KMS-11 (cell line): ENCODE data around the gene UCHL1.

Source experiments
- H2AFZ ChIP-seq: fragments of 200-600 bp; sonication (generic); 2 replicates; pipeline ENCODE4 v1.6.1; 2016; ENCODE audit warnings: antibody characterized with exemption, mixed run types, low read depth
- H3K27ac ChIP-seq: fragments of 200-600 bp; sonication (generic); 2 replicates; pipeline ENCODE4 v1.6.1; 2016; ENCODE audit warnings: mild to moderate bottlenecking, mixed run types
- H3K27me3 ChIP-seq: fragments of 200-600 bp; sonication (generic); 2 replicates; pipeline ENCODE4 v1.6.1; 2017; ENCODE audit warnings: mild to moderate bottlenecking, low read depth, mixed run types, moderate library complexity; ENCODE audit not compliant: insufficient read depth
- H3K36me3 ChIP-seq: fragments of 200-600 bp; sonication (generic); 2 replicates; pipeline ENCODE4 v1.6.1; 2017; ENCODE audit warnings: mild to moderate bottlenecking, mixed run types; ENCODE audit not compliant: insufficient read depth
- H3K4me1 ChIP-seq: fragments of 200-600 bp; sonication (generic); 2 replicates; pipeline ENCODE4 v1.6.1; 2016; ENCODE audit warnings: mild to moderate bottlenecking, low read depth, mixed run types; ENCODE audit not compliant: poor library complexity, severe bottlenecking
- H3K4me2 ChIP-seq: fragments of 200-600 bp; sonication (generic); 2 replicates; pipeline ENCODE4 v1.7.0; 2016; ENCODE audit warnings: mild to moderate bottlenecking, mixed run types
- H3K4me3 ChIP-seq: fragments of 200-600 bp; sonication (generic); IDR thresholded peaks from 2 replicates; pipeline ENCODE4 v1.6.1; 2017; ENCODE audit warnings: low read depth, low read length, mixed read lengths; ENCODE audit not compliant: insufficient read depth
- H3K79me2 ChIP-seq: fragments of 200-600 bp; sonication (generic); 2 replicates; pipeline ENCODE4 v1.6.1; 2016; ENCODE audit warnings: low read depth, mixed run types; ENCODE audit not compliant: insufficient read depth
- H3K9ac ChIP-seq: fragments of 200-600 bp; sonication (generic); 2 replicates; pipeline ENCODE4 v1.6.1; 2016; ENCODE audit warnings: mild to moderate bottlenecking, mixed run types
- H4K20me1 ChIP-seq: fragments of 200-600 bp; sonication (generic); 2 replicates; pipeline ENCODE4 v1.6.1; 2016; ENCODE audit warnings: mild to moderate bottlenecking, mixed run types; ENCODE audit not compliant: insufficient read depth
- CTCF ChIP-seq: fragments of 200-600 bp; sonication (generic); conservative IDR thresholded peaks from 2 replicates; pipeline ENCODE4 v1.6.1; 2017; ENCODE audit warnings: low read depth, mild to moderate bottlenecking, antibody characterized with exemption, low read length, moderate library complexity, mixed read lengths

Gene UCHL1

GRCh38 chr4:41256740-41257256 is at the start of gene UCHL1:
Gene UCHL1, plus strand, starts transcription at chr4:41256928. Its CDS starts 49 bp downstream, at chr4:41256977.
- Histone ChIP-seq H2AFZ (peak within 1 kb of the TSS; percentile 73), H3K27me3 (no peaks in the 10 kb centered on the region), H4K20me1 (no peaks in the 10 kb centered on the region), H3K27ac (peak within 1 kb of the TSS; percentile 94), H3K79me2 (peaks cover 28% of the 10 kb centered on the region), H3K4me2 (peak within 1 kb of the TSS; percentile 94), H3K9ac (peak within 1 kb of the TSS; percentile 96), H3K4me3 (peak within 1 kb of the TSS; percentile 79), H3K4me1 (peaks cover 30% of the 10 kb centered on the region), H3K36me3 (peaks cover 14% of the 10 kb centered on the region; the same call in 1 of the 2 replicates)
- no peak for TF ChIP-seq CTCF

- H3K36me3 ChIP-seq = no peaks in the 10 kb centered on the region
- no peak overlapping the region for H3K27ac ChIP-seq
- H3K9ac ChIP-seq = no peak overlapping the region
- no peaks in the 10 kb centered on the region for H3K27me3 ChIP-seq
- H3K4me1 ChIP-seq = peaks cover 4% of the 10 kb centered on the region
- no peaks in the 10 kb centered on the region for H4K20me1 ChIP-seq
- H3K4me3 ChIP-seq = no peak overlapping the region
- no peak overlapping the region for H2AFZ ChIP-seq
- H3K4me2 ChIP-seq = no peak overlapping the region
- TF ChIP-seq CTCF = no peak
- H3K79me2 ChIP-seq = no peaks in the 10 kb centered on the region
Measured at GRCh38 chr4:41207291-41207831, 49.4 kb upstream of the UCHL1 start.

GRCh38 chr4:41209187-41209586 is 47.5 kb upstream of the UCHL1 start:
- no peaks in the 10 kb centered on the region for H4K20me1 ChIP-seq
- H3K4me3 ChIP-seq = no peak overlapping the region
- no peaks in the 10 kb centered on the region for H3K36me3 ChIP-seq
- H2AFZ ChIP-seq = no peak overlapping the region
- no peak overlapping the region for H3K4me2 ChIP-seq
- no peaks in the 10 kb centered on the region for H3K79me2 ChIP-seq
- no peak overlapping the region for H3K9ac ChIP-seq
- peaks cover 16% of the 10 kb centered on the region for H3K4me1 ChIP-seq
- TF ChIP-seq CTCF = no peak
- no peaks in the 10 kb centered on the region for H3K27me3 ChIP-seq
- H3K27ac ChIP-seq = no peak overlapping the region

GRCh38 chr4:41209901-41210300 is 46.8 kb upstream of the UCHL1 start:
- no peaks in the 10 kb centered on the region for H3K36me3 ChIP-seq
- no peak for TF ChIP-seq CTCF
- H3K27ac ChIP-seq = no peak overlapping the region
- H3K4me3 ChIP-seq = no peak overlapping the region
- H3K27me3 ChIP-seq = no peaks in the 10 kb centered on the region
- H2AFZ ChIP-seq = no peak overlapping the region
- H3K4me1 ChIP-seq = peaks cover 16% of the 10 kb centered on the region
- no peak overlapping the region for H3K9ac ChIP-seq
- no peaks in the 10 kb centered on the region for H3K79me2 ChIP-seq
- H4K20me1 ChIP-seq = no peaks in the 10 kb centered on the region
- H3K4me2 ChIP-seq = no peak overlapping the region
